GM21526 (cell line): Measurements from ENCODE around the gene NT5C2.

Source experiments
- ATAC-seq: cut with Tn5 transposase; IDR thresholded peaks from one replicate; pipeline ENCODE4 v1.9.1; 2021; ENCODE audit warnings: moderate library complexity; ENCODE audit not compliant: unreplicated experiment, low FRiP score

Gene NT5C2

DNA sequence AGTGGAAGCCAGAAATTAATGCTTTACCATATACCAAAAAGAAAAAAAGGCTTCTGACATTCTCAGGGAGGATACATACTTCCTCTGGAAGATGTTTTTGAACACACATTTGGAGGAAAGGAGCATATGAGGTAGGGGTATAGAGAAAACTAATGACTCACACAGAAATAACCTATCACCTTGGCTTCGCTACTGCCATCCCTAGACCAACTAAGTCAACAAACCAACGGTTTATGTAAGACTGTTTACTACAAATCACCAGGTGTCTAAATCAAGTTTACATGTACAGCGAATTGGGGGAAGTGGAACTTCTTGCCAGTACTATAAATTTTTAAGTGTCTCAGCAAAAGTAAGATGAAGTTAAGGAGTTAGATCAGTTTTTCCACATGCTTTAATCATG is 96.9 kb downstream of the NT5C2 start:
- ATAC-seq = no peak

- no peak for ATAC-seq
These were observed 98.1 kb downstream of the NT5C2 start for GRCh38 chr10:103095005-103095404.

DNA sequence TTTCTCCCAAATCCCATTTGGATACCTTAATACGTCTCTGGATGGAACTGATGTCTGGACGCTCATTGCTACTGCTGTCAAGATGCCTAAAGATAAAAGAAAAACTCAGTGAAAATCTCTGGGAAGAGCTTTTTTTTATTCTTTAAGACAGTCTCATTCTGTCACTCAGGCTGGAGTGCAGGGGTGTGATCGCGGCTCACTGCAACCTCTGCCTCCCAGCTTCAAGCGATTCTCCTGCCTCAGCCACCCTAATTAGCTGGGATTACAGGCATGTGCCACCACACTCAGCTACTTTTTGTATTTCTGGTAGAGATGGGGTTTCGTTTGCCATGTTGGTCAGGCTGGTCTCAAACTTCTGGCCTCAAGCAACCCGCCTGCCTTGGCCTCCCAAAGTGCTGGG is 102.2 kb downstream of the NT5C2 start:
- ATAC-seq = no peak

- ATAC-seq = no peak
These were observed 103.6 kb downstream of the NT5C2 start for GRCh38 chr10:103089493-103089892.

DNA sequence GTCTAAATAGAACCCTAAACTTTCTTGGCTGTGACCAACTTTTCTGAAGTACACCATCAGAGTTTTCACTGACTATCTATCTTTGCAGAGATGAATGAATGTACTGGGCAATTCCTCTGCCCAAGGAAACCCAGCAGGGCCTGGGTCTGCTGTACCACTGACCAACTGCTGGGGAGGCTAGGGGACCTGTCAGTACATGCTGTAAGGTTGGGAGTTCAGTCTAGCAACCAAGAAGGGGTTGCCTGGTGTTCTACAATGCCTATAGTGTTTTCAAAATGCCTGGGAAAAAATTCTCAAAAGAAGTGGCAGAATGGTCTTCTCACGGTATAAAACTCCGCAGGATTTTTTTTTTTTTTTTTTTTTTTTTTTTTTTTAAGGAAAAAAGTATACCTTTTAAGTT is 106.3 kb downstream of the NT5C2 start:
- ATAC-seq = no peak

DNA sequence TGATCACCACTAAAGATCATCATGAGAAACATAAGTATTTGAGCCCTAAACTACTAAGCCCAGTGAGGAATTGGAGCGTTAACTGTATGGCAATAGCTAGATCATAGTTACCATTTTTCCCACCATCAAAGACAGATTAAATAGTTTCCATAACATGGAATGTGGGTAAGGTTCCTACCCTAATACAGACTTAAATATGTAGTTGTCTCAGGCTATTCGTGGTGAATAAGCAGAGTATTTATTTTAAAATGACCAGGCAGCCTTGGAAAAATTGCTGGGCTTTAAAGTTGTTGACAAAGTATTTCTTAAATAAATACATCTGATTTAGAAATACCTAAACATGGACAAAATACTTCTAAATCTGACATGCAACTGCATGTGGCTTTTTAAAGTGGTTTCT is 106.8 kb downstream of the NT5C2 start:
- ATAC-seq = no peak

DNA sequence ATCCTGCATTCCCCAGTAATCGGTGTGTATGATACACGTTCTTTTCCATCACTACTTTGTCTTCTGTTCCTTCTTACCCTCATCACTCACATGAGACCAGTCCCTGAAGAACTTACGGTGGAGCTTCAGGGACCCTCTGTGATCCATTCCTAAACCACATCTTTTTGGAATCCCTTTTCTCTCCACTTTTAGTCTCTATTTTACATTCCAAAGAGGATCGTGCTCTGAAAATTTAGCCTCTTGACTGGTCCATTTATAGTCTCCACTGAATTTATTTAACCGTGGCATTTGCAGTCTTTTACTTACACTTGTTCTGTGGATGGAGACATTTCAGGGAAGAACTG is 109.1 kb downstream of the NT5C2 start:
- ATAC-seq = no peak

GRCh38 chr10:103083266-103083976 is 109.7 kb downstream of the NT5C2 start:
- no peak for ATAC-seq

GRCh38 chr10:103082683-103083082 is 110.4 kb downstream of the NT5C2 start:
- ATAC-seq = no peak

DNA sequence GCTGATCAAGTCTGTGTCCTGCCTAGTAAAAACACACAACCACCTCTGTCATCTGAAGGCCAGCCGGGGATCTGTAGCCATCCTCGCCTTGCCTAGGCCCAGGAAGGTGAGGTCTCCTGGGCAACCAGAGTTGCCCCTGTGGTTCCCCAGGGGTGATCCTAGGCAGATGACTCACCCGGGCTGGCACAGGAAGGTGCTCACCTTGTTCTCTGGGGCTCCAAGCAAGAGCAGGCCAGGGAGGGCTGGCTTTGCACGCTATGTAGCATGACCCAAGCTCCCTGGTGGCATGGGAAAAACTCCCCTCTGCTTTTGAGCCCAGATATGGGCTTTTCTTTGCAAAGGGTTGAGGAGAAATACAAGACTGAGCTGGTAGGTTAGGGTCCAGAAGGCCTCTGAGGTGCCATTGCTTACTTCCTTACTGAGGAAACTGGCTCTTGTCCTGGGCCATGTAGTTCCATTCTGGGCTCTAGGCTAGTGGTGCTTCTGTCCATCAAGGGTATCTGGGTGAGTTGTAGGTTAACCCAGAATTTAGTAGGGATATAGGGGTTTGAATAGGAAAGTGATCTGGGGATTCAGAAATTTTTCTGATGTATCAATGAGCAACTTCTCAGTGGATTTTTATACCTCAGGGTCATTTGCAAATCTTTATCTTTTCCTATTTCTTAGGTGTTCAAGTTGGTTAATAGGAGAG is 112.0 kb downstream of the NT5C2 start:
- no peak for ATAC-seq

DNA sequence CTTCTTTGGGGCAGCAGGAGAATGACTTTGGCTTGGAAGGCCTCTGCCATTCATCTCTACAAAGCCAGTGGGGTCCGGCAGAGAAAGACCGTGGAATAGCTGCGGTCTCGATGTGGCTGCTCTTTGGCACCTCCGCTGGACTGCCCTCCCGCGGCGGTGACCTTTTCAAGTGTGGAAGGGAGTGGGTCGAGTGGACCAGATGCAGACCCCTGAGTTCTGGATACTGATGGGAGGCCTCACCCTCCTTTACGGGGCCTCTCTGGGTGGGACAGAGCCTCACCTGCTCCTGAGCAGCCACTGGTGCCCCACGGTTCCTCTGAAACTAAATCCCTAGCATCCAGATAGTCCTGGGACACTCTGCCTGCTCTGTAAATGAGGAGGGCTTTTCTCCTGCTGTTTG is 113.1 kb downstream of the NT5C2 start:
- ATAC-seq = no peak

DNA sequence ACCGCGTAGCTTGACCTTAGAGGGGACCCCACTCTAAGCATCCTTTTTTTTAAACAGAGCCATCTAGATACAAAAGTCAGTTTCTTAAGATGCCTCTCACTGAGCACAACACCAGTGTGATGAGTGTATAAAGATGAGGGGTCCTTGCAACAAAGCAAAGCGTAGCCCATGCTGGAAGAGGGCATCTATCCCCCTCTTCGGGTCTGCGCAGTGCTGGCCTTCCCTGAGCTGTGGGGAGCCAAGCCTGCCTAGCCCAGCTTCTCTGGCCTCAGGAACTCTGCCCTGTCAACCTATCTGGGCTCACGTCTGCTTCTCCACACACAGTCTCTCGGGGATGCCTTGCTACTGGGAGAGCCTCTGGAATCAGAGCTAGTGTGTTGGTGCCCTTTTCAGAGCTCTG is 114.0 kb downstream of the NT5C2 start:
- no peak for ATAC-seq

DNA sequence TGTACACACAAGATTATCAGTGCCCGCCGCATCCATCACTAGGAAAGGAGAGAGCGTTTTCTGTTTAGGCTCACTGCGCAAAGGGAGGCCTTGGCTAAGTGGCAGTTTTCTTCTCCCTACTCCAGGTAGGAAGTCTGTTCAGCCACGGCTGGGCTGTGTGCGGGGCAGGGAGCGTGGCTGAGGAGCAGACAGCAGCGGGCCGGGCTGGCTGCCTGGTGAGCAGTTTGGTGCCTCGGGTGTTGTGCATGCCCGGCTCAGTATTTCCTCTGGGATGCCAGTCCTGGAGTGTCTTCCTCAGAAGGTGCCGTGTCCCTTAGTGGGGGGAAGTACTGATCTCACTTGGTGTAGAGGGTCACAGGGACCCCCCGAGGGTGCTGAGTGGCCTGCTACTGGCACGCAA is 114.4 kb downstream of the NT5C2 start:
- no peak for ATAC-seq

- ATAC-seq = no peak
These were observed 114.8 kb downstream of the NT5C2 start for GRCh38 chr10:103078309-103078615.

- no peak for ATAC-seq
These were observed 115.4 kb downstream of the NT5C2 start for GRCh38 chr10:103077491-103078308.

DNA sequence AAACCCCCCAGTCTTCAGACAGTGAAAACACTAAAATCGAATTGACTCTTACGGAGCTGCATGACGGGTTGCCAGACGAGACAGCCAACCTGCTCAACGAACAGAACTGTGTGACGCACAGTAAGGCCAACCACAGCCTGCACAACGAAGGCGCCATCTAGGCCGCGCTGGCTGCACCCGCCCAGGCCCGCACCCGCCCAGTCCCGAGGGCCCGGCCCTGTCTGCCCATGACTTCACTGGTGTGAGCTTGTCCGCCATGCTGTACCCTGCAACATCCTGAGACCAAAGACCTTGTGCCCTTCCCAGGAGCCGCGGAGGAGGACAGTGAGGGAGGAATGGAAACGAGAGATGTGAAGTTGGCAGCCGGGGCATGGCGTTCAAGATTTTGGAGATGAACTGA is 116.1 kb downstream of the NT5C2 start:
- no peak for ATAC-seq

GRCh38 chr10:103072891-103073290 is 120.2 kb downstream of the NT5C2 start:
- ATAC-seq = no peak

GRCh38 chr10:103072276-103072675 is 120.8 kb downstream of the NT5C2 start:
- ATAC-seq = no peak

DNA sequence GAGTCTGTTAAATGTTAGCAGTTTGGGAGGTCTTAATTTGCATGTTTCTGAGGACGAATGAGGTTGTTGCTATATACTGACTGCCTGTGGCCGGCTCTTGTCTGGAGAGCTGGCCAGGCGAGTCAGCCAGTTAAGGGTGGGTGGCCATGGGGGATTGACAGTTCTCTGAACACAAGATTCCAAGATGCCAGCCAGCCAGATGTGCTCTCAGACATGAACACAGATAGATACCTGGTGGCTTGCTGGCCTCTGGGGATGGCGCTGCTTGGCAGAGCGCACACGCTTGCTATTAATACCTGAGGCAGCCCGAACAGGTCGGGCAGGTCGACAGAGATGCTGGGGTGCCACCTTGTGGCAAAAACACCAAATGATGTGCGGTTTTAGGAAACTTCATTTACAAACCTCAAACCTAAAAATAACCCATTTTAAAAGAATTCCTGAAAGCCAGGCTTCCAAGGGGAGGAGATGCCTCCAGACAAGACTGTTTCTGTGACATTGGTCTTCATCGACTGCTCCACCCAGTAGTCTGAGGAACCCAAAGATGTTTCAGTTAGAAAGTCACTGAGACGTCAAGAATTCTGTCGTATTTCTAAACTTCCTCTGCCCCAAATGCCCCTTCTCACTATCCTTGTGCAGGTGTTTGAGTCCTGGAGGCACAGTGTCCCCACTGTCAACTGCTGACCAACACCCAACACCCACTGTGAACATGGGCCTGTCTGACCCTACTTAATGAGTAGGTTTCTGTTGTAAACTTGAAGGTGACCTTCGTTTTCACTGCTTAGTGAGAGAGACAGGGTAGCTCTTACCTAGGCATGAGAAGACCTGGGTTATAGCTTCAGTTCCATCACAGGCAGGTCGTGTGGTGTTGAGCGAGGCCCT is 123.4 kb downstream of the NT5C2 start:
- peak; percentile 63 for ATAC-seq

GRCh38 chr10:103067956-103068355 is 125.1 kb downstream of the NT5C2 start:
- ATAC-seq = no peak

DNA sequence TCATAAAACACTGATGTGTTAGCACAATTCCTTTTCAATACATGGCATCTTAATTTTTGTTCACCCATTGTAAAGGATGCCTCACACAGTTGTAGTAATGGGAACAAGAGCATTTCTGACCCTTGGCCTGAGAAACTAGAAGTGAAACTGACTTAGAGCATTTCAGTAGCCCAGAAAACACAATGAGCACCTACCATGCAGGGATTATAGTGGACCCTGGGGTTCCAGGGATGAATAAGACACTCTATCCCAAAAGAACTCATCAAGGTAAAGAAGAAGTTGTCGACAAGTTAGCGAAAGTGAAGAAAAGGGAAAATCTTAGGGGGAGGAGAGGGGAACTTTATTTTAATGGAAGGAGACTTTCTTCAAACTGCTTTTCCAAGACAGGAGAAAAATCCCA is 125.6 kb downstream of the NT5C2 start:
- no peak for ATAC-seq
